Panc1 (cell line): ENCODE data around the gene ECEL1.

Experiments used
- POLR2AphosphoS5 ChIP-seq: IDR thresholded peaks from 2 replicates; pipeline ENCODE4 v1.6.1; 2012; ENCODE audit warnings: mild to moderate bottlenecking, low read depth, low read length, moderate library complexity
- SIN3A ChIP-seq: IDR thresholded peaks from 2 replicates; pipeline ENCODE4 v1.6.1; 2012; ENCODE audit warnings: low read depth, mild to moderate bottlenecking, low read length, moderate library complexity, borderline replicate concordance; ENCODE audit not compliant: insufficient read depth
- TCF7L2 ChIP-seq: IDR thresholded peaks from 2 replicates; pipeline ENCODE4 v1.6.1; 2011; ENCODE audit warnings: mild to moderate bottlenecking, low read depth, low read length, inconsistent platforms
- TF ChIP-seq, protein P1 (sequence below): fragments of 450-650 bp; IDR thresholded peaks from 2 replicates; pipeline ENCODE4 v1.5.1; 2017; ENCODE audit warnings: mild to moderate bottlenecking
- TF ChIP-seq, protein P2 (sequence below), 2 experiments: IDR thresholded peaks; 2 replicates each; pipeline ENCODE4 v1.6.1; 2011 to 2012; ENCODE audit warnings: low read depth in 2 of 2, control low read depth in 1 of 2, low read length in 1 of 2, mild to moderate bottlenecking in 1 of 2, moderate library complexity in 1 of 2; ENCODE audit not compliant: insufficient read depth in 1 of 2

DNA sequence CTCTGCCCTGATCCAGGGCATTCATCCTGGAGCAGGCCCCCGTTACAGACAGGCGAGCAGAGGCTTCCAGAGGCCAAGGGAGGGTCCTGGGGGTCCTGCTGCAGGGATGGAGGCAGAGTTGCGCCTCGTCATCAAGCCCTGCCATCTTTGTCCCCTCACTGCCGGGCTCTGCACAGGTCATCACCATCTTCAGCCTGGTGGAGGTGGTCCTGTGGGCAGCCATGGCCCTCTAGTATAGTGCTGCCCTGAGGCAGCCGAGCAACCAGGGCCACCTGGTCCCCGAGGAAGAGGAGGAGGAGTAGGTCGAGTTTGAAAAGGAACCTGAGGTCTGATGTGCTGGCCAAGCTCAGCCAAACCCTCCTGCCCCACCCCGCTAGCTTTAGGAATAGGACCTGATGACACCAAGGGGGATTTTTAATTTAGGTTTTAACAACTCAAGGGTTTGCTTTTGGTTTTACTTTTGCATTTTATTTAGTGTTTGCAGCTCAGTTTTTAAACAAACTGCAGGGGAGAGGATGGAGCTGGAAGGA lies 40.5 kb downstream of the ECEL1 start:
- TF ChIP-seq, protein P1, sequence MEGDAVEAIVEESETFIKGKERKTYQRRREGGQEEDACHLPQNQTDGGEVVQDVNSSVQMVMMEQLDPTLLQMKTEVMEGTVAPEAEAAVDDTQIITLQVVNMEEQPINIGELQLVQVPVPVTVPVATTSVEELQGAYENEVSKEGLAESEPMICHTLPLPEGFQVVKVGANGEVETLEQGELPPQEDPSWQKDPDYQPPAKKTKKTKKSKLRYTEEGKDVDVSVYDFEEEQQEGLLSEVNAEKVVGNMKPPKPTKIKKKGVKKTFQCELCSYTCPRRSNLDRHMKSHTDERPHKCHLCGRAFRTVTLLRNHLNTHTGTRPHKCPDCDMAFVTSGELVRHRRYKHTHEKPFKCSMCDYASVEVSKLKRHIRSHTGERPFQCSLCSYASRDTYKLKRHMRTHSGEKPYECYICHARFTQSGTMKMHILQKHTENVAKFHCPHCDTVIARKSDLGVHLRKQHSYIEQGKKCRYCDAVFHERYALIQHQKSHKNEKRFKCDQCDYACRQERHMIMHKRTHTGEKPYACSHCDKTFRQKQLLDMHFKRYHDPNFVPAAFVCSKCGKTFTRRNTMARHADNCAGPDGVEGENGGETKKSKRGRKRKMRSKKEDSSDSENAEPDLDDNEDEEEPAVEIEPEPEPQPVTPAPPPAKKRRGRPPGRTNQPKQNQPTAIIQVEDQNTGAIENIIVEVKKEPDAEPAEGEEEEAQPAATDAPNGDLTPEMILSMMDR = no peak
- no peak for TF ChIP-seq POLR2AphosphoS5
- TF ChIP-seq, protein P2, sequence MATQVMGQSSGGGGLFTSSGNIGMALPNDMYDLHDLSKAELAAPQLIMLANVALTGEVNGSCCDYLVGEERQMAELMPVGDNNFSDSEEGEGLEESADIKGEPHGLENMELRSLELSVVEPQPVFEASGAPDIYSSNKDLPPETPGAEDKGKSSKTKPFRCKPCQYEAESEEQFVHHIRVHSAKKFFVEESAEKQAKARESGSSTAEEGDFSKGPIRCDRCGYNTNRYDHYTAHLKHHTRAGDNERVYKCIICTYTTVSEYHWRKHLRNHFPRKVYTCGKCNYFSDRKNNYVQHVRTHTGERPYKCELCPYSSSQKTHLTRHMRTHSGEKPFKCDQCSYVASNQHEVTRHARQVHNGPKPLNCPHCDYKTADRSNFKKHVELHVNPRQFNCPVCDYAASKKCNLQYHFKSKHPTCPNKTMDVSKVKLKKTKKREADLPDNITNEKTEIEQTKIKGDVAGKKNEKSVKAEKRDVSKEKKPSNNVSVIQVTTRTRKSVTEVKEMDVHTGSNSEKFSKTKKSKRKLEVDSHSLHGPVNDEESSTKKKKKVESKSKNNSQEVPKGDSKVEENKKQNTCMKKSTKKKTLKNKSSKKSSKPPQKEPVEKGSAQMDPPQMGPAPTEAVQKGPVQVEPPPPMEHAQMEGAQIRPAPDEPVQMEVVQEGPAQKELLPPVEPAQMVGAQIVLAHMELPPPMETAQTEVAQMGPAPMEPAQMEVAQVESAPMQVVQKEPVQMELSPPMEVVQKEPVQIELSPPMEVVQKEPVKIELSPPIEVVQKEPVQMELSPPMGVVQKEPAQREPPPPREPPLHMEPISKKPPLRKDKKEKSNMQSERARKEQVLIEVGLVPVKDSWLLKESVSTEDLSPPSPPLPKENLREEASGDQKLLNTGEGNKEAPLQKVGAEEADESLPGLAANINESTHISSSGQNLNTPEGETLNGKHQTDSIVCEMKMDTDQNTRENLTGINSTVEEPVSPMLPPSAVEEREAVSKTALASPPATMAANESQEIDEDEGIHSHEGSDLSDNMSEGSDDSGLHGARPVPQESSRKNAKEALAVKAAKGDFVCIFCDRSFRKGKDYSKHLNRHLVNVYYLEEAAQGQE (IDR thresholded peaks at IDR 0.05; ENCODE audit: insufficient read depth in 1 of 2, low read depth in 2 of 2, low read length in 1 of 2) = no peak
- TF ChIP-seq SIN3A = no peak
- TF ChIP-seq TCF7L2 = no peak
